K562 (cell line): Measurements from ENCODE around the gene CYBRD1. TPM values are rescaled to one million over a fixed set of nuclear protein-coding genes. Genes with fewer than 3 reads are reported as not detected.

ENCODE experiments used
- NFATC3 ChIP-seq: fragments of 450-650 bp; IDR thresholded peaks from 2 replicates; pipeline ENCODE4 v1.6.1; 2017; ENCODE audit warnings: mild to moderate bottlenecking
- WHSC1 ChIP-seq: IDR thresholded peaks from one replicate; pipeline ENCODE4 v1.6.1; 2012; ENCODE audit warnings: low read length, control low read depth, inconsistent platforms
- polyA plus RNA-seq, 8 experiments: library from polyadenylated mRNA; depleted of rRNA in 4 of 8; stranded (reverse) in 5 of 8; unstranded in 3 of 8; fragments of >200 nt; fragmentation: Nextera tagmentation in 2 of 8; fragmentation: Illumina TruSeq in 1 of 8; extraction: Ambion mirVana in 2 of 8; extraction: Trizol in 1 of 8; gene quantifications; 2 replicates each; pipeline versions ENCODE4 v1.2.1 to v1.2.3, GENCODE V29; 2011 to 2014; ENCODE audit warnings: inconsistent platforms in 1 of 8, missing spikeins in 1 of 8
- total RNA-seq, 7 experiments: library from RNA; depleted of rRNA in 6 of 7; stranded (reverse); fragments of >200 nt in 6 of 7; fragmentation: Illumina TruSeq in 2 of 7; extraction: Trizol in 2 of 7; gene quantifications; 2 replicates each; pipeline versions ENCODE4 v1.2.1 to v1.2.3, GENCODE V29; 2011 to 2021; ENCODE audit warnings: low replicate concordance in 1 of 7
- TF ChIP-seq, protein P1 (sequence below): sonication (generic); formaldehyde crosslinking; IDR thresholded peaks from 2 replicates; pipeline ENCODE4 v1.8.1; 2022; ENCODE audit warnings: missing genetic modification reagents
- TF ChIP-seq, protein P2 (sequence below), 2 experiments: fragments of 450-650 bp; IDR thresholded peaks; 2 replicates each; pipeline ENCODE4 v1.6.1; 2016; ENCODE audit warnings: mild to moderate bottlenecking in 2 of 2, borderline replicate concordance in 1 of 2, low read depth in 1 of 2, moderate library complexity in 1 of 2
- TF ChIP-seq, protein P3 (sequence below): fragments of 250-450 bp; sonication (Bioruptor Pico); IDR thresholded peaks from 2 replicates; pipeline ENCODE4 v1.4.0; 2020

CYBRD1 gene
- total and polyA plus RNA-seq, 9 of the 15 experiments (the other 6 are each of a cell fraction or from before 2014, with no cell fraction given), result 9.6 to 22.4 (median 15.6) TPM

DNA sequence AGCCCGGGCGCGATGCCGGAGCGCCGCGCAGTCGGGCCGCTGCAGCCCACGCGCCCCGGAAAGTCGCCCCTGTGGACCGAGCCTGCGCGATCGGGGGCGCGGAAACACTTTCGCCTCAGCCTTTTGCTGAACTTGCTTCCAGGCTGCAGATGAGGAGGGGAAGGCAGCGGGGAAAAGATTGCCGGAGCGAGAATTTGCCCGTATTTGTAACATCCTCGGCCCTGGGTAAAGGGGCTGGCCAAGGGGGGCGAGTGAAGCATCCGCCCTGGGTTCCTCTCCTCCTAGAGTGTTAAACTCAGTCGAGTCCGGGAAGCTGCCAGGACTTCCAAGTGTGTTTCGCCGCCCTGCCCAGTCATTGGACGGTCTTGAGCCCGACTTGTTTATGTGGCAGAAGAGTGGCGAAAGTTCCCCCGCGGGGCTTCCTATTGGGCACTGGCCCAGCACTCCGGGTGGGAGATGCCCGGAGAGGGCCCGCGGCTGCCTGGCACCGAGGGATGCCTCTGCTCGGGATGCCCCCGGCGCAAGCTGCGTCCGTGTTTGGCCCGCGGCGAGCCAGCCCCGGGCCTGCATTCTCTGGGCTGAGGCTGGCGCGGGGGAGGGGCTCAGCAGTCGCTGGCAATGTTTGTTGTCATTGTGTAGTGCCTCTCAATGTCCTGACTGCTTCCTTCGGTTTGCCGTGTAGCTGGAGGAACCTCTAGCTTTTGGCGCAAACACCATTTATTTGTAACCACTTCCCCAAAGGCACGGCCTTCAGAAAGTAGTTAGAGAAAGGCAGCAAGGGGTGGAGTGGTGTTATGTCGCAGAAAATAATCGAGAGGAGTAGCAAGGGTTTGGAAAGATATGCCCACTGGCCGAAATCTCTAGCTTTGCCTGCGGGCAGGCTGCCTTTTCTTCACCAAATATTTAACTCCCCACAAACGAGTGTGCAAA, 1.1 kb downstream of the CYBRD1 start (continued):
- TF ChIP-seq WHSC1 (no peak), NFATC3 (no peak)
- TF ChIP-seq, protein P1, sequence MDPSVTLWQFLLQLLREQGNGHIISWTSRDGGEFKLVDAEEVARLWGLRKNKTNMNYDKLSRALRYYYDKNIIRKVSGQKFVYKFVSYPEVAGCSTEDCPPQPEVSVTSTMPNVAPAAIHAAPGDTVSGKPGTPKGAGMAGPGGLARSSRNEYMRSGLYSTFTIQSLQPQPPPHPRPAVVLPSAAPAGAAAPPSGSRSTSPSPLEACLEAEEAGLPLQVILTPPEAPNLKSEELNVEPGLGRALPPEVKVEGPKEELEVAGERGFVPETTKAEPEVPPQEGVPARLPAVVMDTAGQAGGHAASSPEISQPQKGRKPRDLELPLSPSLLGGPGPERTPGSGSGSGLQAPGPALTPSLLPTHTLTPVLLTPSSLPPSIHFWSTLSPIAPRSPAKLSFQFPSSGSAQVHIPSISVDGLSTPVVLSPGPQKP, result no peak
- TF ChIP-seq, protein P2, sequence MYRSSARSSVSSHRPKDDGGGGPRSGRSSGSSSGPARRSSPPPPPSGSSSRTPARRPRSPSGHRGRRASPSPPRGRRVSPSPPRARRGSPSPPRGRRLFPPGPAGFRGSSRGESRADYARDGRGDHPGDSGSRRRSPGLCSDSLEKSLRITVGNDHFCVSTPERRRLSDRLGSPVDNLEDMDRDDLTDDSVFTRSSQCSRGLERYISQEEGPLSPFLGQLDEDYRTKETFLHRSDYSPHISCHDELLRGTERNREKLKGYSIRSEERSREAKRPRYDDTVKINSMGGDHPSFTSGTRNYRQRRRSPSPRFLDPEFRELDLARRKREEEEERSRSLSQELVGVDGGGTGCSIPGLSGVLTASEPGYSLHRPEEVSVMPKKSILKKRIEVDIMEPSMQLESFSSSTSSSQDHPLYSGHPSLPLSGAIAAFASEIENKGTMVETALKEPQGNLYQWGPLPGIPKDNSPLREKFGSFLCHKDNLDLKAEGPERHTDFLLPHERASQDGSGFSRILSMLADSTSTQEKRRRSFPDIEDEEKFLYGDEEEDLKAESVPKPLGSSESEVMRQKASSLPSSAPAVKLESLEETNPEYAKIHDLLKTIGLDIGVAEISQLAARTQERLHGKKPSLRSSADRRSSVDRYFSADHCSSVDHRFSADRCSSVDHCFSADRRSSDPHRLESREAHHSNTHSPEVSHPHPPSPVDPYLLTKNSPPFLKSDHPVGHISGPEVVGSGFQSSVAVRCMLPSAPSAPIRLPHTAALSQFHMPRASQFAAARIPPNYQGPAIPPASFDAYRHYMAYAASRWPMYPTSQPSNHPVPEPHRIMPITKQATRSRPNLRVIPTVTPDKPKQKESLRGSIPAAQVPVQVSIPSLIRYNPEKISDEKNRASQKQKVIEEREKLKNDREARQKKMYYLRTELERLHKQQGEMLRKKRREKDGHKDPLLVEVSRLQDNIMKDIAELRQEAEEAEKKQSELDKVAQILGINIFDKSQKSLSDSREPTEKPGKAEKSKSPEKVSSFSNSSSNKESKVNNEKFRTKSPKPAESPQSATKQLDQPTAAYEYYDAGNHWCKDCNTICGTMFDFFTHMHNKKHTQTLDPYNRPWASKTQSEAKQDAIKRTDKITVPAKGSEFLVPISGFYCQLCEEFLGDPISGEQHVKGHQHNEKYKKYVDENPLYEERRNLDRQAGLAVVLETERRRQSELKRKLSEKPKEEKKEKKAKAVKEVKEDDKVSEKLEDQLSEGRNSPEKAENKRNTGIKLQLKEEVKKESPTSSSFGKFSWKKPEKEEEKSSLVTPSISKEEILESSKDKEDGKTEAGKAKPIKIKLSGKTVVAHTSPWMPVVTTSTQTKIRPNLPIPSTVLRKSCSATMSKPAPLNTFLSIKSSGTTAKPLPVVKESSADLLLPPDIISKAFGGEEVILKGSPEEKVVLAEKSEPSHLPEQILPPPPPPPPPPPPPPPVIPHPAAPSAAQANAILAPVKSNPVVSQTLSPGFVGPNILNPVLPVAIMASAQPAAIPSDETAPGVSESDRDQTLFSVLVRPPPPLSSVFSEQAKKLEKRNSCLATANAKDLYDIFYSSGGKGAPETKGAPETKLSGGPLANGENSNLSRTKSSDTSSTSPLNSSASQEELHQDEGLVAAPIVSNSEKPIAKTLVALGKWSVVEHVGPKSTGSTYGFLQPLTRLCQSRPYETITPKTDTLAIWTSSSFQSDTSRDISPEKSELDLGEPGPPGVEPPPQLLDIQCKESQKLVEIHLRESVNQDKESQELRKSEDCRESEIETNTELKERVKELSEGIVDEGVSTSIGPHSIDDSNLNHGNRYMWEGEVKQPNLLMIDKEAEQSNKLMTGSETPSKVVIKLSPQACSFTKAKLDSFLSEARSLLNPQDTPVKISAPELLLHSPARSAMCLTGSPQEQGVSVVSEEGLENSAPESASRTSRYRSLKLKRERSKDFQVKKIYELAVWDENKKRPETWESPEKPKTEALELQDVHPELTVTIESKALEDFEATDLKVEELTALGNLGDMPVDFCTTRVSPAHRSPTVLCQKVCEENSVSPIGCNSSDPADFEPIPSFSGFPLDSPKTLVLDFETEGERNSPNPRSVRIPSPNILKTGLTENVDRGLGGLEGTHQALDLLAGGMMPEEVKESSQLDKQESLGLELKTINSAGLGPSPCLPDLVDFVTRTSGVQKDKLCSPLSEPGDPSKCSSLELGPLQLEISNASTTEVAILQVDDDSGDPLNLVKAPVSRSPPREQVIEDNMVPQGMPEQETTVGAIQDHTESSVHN (IDR thresholded peaks at IDR 0.05; ENCODE audit: borderline replicate concordance in 1 of 2, low read depth in 1 of 2), result no peak
- TF ChIP-seq, protein P3, sequence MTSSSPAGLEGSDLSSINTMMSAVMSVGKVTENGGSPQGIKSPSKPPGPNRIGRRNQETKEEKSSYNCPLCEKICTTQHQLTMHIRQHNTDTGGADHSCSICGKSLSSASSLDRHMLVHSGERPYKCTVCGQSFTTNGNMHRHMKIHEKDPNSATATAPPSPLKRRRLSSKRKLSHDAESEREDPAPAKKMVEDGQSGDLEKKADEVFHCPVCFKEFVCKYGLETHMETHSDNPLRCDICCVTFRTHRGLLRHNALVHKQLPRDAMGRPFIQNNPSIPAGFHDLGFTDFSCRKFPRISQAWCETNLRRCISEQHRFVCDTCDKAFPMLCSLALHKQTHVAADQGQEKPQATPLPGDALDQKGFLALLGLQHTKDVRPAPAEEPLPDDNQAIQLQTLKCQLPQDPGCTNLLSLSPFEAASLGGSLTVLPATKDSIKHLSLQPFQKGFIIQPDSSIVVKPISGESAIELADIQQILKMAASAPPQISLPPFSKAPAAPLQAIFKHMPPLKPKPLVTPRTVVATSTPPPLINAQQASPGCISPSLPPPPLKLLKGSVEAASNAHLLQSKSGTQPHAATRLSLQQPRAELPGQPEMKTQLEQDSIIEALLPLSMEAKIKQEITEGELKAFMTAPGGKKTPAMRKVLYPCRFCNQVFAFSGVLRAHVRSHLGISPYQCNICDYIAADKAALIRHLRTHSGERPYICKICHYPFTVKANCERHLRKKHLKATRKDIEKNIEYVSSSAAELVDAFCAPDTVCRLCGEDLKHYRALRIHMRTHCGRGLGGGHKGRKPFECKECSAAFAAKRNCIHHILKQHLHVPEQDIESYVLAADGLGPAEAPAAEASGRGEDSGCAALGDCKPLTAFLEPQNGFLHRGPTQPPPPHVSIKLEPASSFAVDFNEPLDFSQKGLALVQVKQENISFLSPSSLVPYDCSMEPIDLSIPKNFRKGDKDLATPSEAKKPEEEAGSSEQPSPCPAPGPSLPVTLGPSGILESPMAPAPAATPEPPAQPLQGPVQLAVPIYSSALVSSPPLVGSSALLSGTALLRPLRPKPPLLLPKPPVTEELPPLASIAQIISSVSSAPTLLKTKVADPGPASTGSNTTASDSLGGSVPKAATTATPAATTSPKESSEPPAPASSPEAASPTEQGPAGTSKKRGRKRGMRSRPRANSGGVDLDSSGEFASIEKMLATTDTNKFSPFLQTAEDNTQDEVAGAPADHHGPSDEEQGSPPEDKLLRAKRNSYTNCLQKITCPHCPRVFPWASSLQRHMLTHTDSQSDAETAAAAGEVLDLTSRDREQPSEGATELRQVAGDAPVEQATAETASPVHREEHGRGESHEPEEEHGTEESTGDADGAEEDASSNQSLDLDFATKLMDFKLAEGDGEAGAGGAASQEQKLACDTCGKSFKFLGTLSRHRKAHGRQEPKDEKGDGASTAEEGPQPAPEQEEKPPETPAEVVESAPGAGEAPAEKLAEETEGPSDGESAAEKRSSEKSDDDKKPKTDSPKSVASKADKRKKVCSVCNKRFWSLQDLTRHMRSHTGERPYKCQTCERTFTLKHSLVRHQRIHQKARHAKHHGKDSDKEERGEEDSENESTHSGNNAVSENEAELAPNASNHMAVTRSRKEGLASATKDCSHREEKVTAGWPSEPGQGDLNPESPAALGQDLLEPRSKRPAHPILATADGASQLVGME (CRISPR knock-in tag), result no peak
